Upper lobe of right lung (tissue), 1 donor: ENCODE data around the gene GJB2. TPM values are rescaled to one million over a fixed set of nuclear protein-coding genes. Genes with fewer than 3 reads are reported as not detected.

Source experiments
- ATAC-seq: fragments of 200-7000 bp; cut with Tn5 transposase; one replicate; pipeline ENCODE4 v1.9.1; 2020; ENCODE audit warnings: mild to moderate bottlenecking, moderate library complexity
- DNase-seq: peaks from one replicate; pipeline ENCODE4 v3.0.0-alpha.2; 2020
- H3K27ac ChIP-seq: fragments of 200-600 bp; one replicate; pipeline ENCODE4 v1.8.0; 2022
- H3K27me3 ChIP-seq: fragments of 200-600 bp; one replicate; pipeline ENCODE4 v1.8.0; 2022; ENCODE audit warnings: mild to moderate bottlenecking
- H3K36me3 ChIP-seq: fragments of 200-600 bp; one replicate; pipeline ENCODE4 v1.8.0; 2022
- H3K4me1 ChIP-seq: fragments of 200-600 bp; one replicate; pipeline ENCODE4 v1.8.0; 2022
- H3K4me3 ChIP-seq: fragments of 200-600 bp; one replicate; pipeline ENCODE4 v1.8.0; 2022; ENCODE audit warnings: mild to moderate bottlenecking
- H3K9me3 ChIP-seq: fragments of 200-600 bp; one replicate; pipeline ENCODE4 v1.8.0; 2022
- CTCF ChIP-seq: fragments of 200-600 bp; IDR thresholded peaks from one replicate; pipeline ENCODE4 v1.8.0; 2022; ENCODE audit warnings: antibody characterized with exemption
- intact Hi-C: fragments of 100-400 bp; cut with DNase I; formaldehyde crosslinking; loops from one replicate; pipeline ENCODE4 v1.11.0; 2022
- total RNA-seq: library from RNA; stranded (reverse); fragmentation: NEBNext Ultra II Directional; extraction: Animal tissue kit (Norgen Biotek cat#: 25700); gene quantifications from one replicate; pipeline ENCODE4 v1.2.1, GENCODE V29; 2021
- donor health status: DM: no; HTN: yes; CAD: no; lungs with severe emphysema.

GJB2 gene
- total RNA-seq, 1 donor from 2014 or later: 0.93 TPM

GRCh38 chr13:20191311-20192157 is 1.2 kb downstream of the GJB2 start:
- Histone ChIP-seq H3K27ac (no peak overlapping the region), H3K9me3 (no peaks in the 10 kb centered on the region), H3K36me3 (no peaks in the 10 kb centered on the region), H3K4me1 (peaks cover 25% of the 10 kb centered on the region), H3K27me3 (peaks cover 50% of the 10 kb centered on the region), H3K4me3 (peak overlapping the region; percentile 54)
- peak; percentile 75 for DNase-seq
- peak; percentile 45 for ATAC-seq
- intact Hi-C loops: no loop called here
- no peak for TF ChIP-seq CTCF

- peaks cover 43% of the 10 kb centered on the region for H3K27me3 ChIP-seq
- intact Hi-C loops: no loop called here
- H3K36me3 ChIP-seq: no peaks in the 10 kb centered on the region
- H3K4me3 ChIP-seq: no peak overlapping the region
- ATAC-seq (no peak), DNase-seq (no peak)
- no peak overlapping the region for H3K27ac ChIP-seq
- H3K9me3 ChIP-seq: no peaks in the 10 kb centered on the region
- TF ChIP-seq CTCF: no peak
- H3K4me1 ChIP-seq: peaks cover 25% of the 10 kb centered on the region
Measured at GRCh38 chr13:20190481-20191310, 2.0 kb downstream of the GJB2 start.

DNA sequence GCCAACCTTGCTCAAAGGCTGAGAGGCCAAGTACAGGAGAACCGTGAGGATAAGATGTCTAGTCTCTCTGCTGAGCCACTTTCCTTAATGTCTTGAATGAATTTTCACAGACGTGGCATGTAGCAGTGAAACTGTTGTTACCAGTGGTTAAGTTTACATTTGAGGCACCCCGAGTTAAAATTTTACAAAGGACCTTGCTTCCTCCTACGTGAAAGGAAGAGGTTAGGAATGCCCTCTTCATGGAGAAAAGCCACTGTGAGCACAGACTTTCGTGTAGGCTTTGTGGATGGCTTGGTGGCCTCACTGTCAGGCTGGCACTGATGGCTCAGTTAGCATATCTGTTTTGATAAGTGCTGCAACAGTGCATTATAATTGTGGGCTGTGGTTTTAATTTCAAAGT is 2.7 kb downstream of the GJB2 start:
- Histone ChIP-seq H3K36me3 (no peaks in the 10 kb centered on the region), H3K9me3 (no peaks in the 10 kb centered on the region), H3K27me3 (peaks cover 37% of the 10 kb centered on the region), H3K4me1 (peaks cover 25% of the 10 kb centered on the region), H3K27ac (no peak overlapping the region), H3K4me3 (no peak overlapping the region)
- TF ChIP-seq CTCF: no peak
- intact Hi-C loops: no loop called here
- ATAC-seq: no peak
- DNase-seq: no peak

DNA sequence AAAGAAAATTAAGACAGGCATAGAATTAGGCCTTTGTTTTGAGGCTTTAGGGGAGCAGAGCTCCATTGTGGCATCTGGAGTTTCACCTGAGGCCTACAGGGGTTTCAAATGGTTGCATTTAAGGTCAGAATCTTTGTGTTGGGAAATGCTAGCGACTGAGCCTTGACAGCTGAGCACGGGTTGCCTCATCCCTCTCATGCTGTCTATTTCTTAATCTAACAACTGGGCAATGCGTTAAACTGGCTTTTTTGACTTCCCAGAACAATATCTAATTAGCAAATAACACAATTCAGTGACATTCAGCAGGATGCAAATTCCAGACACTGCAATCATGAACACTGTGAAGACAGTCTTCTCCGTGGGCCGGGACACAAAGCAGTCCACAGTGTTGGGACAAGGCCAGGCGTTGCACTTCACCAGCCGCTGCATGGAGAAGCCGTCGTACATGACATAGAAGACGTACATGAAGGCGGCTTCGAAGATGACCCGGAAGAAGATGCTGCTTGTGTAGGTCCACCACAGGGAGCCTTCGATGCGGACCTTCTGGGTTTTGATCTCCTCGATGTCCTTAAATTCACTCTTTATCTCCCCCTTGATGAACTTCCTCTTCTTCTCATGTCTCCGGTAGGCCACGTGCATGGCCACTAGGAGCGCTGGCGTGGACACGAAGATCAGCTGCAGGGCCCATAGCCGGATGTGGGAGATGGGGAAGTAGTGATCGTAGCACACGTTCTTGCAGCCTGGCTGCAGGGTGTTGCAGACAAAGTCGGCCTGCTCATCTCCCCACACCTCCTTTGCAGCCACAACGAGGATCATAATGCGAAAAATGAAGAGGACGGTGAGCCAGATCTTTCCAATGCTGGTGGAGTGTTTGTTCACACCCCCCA is 3.8 kb downstream of the GJB2 start:
- DNase-seq: peak; percentile 74
- H3K36me3 ChIP-seq: no peaks in the 10 kb centered on the region
- no peak overlapping the region for H3K27ac ChIP-seq
- peaks cover 25% of the 10 kb centered on the region for H3K27me3 ChIP-seq
- H3K4me3 ChIP-seq: no peak overlapping the region
- ATAC-seq: peak; percentile 63
- H3K9me3 ChIP-seq: no peaks in the 10 kb centered on the region
- intact Hi-C loops: no loop called here
- no peak for TF ChIP-seq CTCF
- peaks cover 20% of the 10 kb centered on the region for H3K4me1 ChIP-seq

GRCh38 chr13:20186771-20187170 is 6.0 kb downstream of the GJB2 start:
- Histone ChIP-seq H3K36me3 (no peaks in the 10 kb centered on the region), H3K9me3 (no peaks in the 10 kb centered on the region), H3K27me3 (peaks cover 4% of the 10 kb centered on the region), H3K27ac (no peak overlapping the region), H3K4me3 (no peak overlapping the region), H3K4me1 (no peaks in the 10 kb centered on the region)
- ATAC-seq (no peak), DNase-seq (no peak)
- intact Hi-C loops: no loop called here
- TF ChIP-seq CTCF: no peak
